GM23338 (cell line): ENCODE results near the gene EVL. TPM values are rescaled to one million over a fixed set of nuclear protein-coding genes. Genes with fewer than 3 reads are reported as not detected.
"Not testable (repeated sequence)": the region's sequence is repeated elsewhere in the genome, so short reads cannot be mapped to it uniquely, and the experiment has no call there.

Experiments
- ATAC-seq: fragments of 200-7000 bp; cut with Tn5 transposase; 3 replicates; pipeline ENCODE4 v1.9.1; 2020
- DNase-seq: peaks from one replicate; pipeline ENCODE4 v3.0.0-alpha.2; 2015; ENCODE audit warnings: low spot score
- H2AFZ ChIP-seq: fragments of 200-600 bp; sonication (generic); 2 replicates; pipeline ENCODE4 v1.8.0; 2016; ENCODE audit warnings: antibody characterized with exemption, mild to moderate bottlenecking, moderate library complexity
- H3F3A ChIP-seq: fragments of 200-600 bp; sonication (generic); replicated peaks from 2 replicates; pipeline ENCODE4 v1.8.0; 2017; ENCODE audit warnings: antibody characterized with exemption, mixed run types, low read depth
- H3K27ac ChIP-seq: fragments of 200-600 bp; sonication (generic); 2 replicates; pipeline ENCODE4 v1.6.1; 2016; ENCODE audit warnings: low read depth
- H3K27me3 ChIP-seq: fragments of 200-600 bp; sonication (generic); 2 replicates; pipeline ENCODE4 v1.8.0; 2016; ENCODE audit warnings: mild to moderate bottlenecking, mixed run types, moderate library complexity; ENCODE audit not compliant: insufficient read depth
- H3K36me3 ChIP-seq: fragments of 200-600 bp; sonication (generic); 2 replicates; pipeline ENCODE4 v1.8.0; 2016; ENCODE audit warnings: mild to moderate bottlenecking; ENCODE audit not compliant: insufficient read depth
- H3K4me1 ChIP-seq: fragments of 200-600 bp; sonication (generic); 2 replicates; pipeline ENCODE4 v1.8.0; 2016; ENCODE audit warnings: mild to moderate bottlenecking, moderate library complexity; ENCODE audit not compliant: insufficient read depth
- H3K4me2 ChIP-seq: fragments of 200-600 bp; sonication (generic); 2 replicates; pipeline ENCODE4 v1.7.1; 2017; ENCODE audit warnings: mixed run types
- H3K4me3 ChIP-seq: fragments of 200-600 bp; sonication (generic); 2 replicates; pipeline ENCODE4 v1.6.1; 2016; ENCODE audit warnings: mixed run types
- H3K79me2 ChIP-seq: fragments of 200-600 bp; sonication (generic); replicated peaks from 2 replicates; pipeline ENCODE4 v1.8.0; 2017; ENCODE audit warnings: mild to moderate bottlenecking; ENCODE audit not compliant: insufficient read depth
- H3K9me2 ChIP-seq: fragments of 200-600 bp; sonication (generic); 2 replicates; pipeline ENCODE4 v1.8.0; 2017; ENCODE audit not compliant: insufficient read depth
- H4K20me1 ChIP-seq: fragments of 200-600 bp; sonication (generic); replicated peaks from 2 replicates; pipeline ENCODE4 v1.8.0; 2017; ENCODE audit warnings: mild to moderate bottlenecking; ENCODE audit not compliant: insufficient read depth
- H3K27ac Mint-ChIP-seq: 2 replicates; pipeline ENCODE4 v1.8.0; 2020; ENCODE audit warnings: inconsistent platforms, mild to moderate bottlenecking, moderate library complexity, mixed read lengths
- H3K27me3 Mint-ChIP-seq: 3 replicates; pipeline ENCODE4 v1.8.0; 2022; ENCODE audit warnings: low read depth, mild to moderate bottlenecking, moderate library complexity, mixed read lengths, inconsistent platforms; ENCODE audit not compliant: insufficient read depth, poor library complexity
- H3K36me3 Mint-ChIP-seq: 3 replicates; pipeline ENCODE4 v1.8.0; 2021; ENCODE audit warnings: low read depth, mild to moderate bottlenecking, inconsistent platforms, moderate library complexity, mixed read lengths
- H3K4me1 Mint-ChIP-seq: 3 replicates; pipeline ENCODE4 v1.8.0; 2020; ENCODE audit warnings: mild to moderate bottlenecking, inconsistent platforms, mixed read lengths
- H3K4me3 Mint-ChIP-seq: 3 replicates; pipeline ENCODE4 v1.8.0; 2021; ENCODE audit warnings: moderate library complexity, mild to moderate bottlenecking, inconsistent platforms, mixed read lengths
- H3K9me3 Mint-ChIP-seq: 3 replicates; pipeline ENCODE4 v1.8.0; 2020; ENCODE audit warnings: moderate library complexity, mild to moderate bottlenecking, inconsistent platforms, mixed read lengths
- EZH2 ChIP-seq: fragments of 200-600 bp; sonication (generic); IDR thresholded peaks from one replicate; pipeline ENCODE4 v1.8.0; 2017; ENCODE audit warnings: antibody characterized with exemption, mild to moderate bottlenecking, low read depth; ENCODE audit not compliant: unreplicated experiment
- EZH2phosphoT487 ChIP-seq: fragments of 200-600 bp; sonication (generic); IDR thresholded peaks from one replicate; pipeline ENCODE4 v1.8.1; 2018; ENCODE audit warnings: antibody characterized with exemption; ENCODE audit not compliant: unreplicated experiment
- JUNB ChIP-seq: IDR thresholded peaks from one replicate; pipeline ENCODE4 v1.6.1; 2016; ENCODE audit warnings: antibody characterized with exemption; ENCODE audit not compliant: unreplicated experiment
- POLR2AphosphoS5 ChIP-seq: IDR thresholded peaks from 2 replicates; pipeline ENCODE4 v1.6.1; 2016; ENCODE audit warnings: antibody characterized with exemption, low read depth
- ZNF114 ChIP-seq: fragments of 250-450 bp; sonication (Bioruptor Pico); IDR thresholded peaks from 2 replicates; pipeline ENCODE4 v1.5.0; 2020; ENCODE audit warnings: mild to moderate bottlenecking, moderate library complexity
- polyA plus RNA-seq: library from polyadenylated mRNA; unstranded; fragments of >200 nt; fragmentation: Nextera tagmentation; extraction: Ambion mirVana; gene quantifications from 2 replicates; pipeline ENCODE4 v1.2.1, GENCODE V29; 2016
- total RNA-seq: library from RNA; depleted of rRNA; stranded (reverse); fragments of >200 nt; shearing (Covaris generic); gene quantifications from 2 replicates; pipeline ENCODE4 v1.2.3, GENCODE V29; 2014
- TF ChIP-seq, protein P1 (sequence below), 2 experiments: fragments of 200-600 bp in 1 of 2; sonication (generic) in 1 of 2; conservative IDR thresholded peaks; 2 replicates each; pipeline versions ENCODE4 v1.5.1 to v1.6.1; 2016 to 2017; ENCODE audit warnings: antibody characterized with exemption in 2 of 2, low read depth in 2 of 2, mild to moderate bottlenecking in 2 of 2, moderate library complexity in 1 of 2
- TF ChIP-seq, protein P2 (sequence below): IDR thresholded peaks from one replicate; pipeline ENCODE4 v1.6.1; 2018; ENCODE audit warnings: antibody characterized with exemption; ENCODE audit not compliant: unreplicated experiment
- TF ChIP-seq, protein P3 (sequence below): IDR thresholded peaks from 2 replicates; pipeline ENCODE4 v1.6.1; 2016; ENCODE audit warnings: antibody characterized with exemption

EVL gene
- total and polyA plus RNA-seq, 2 experiments from 2014 or later = 28.2 to 50.5 TPM

- TF ChIP-seq, protein P1, sequence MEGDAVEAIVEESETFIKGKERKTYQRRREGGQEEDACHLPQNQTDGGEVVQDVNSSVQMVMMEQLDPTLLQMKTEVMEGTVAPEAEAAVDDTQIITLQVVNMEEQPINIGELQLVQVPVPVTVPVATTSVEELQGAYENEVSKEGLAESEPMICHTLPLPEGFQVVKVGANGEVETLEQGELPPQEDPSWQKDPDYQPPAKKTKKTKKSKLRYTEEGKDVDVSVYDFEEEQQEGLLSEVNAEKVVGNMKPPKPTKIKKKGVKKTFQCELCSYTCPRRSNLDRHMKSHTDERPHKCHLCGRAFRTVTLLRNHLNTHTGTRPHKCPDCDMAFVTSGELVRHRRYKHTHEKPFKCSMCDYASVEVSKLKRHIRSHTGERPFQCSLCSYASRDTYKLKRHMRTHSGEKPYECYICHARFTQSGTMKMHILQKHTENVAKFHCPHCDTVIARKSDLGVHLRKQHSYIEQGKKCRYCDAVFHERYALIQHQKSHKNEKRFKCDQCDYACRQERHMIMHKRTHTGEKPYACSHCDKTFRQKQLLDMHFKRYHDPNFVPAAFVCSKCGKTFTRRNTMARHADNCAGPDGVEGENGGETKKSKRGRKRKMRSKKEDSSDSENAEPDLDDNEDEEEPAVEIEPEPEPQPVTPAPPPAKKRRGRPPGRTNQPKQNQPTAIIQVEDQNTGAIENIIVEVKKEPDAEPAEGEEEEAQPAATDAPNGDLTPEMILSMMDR (conservative IDR thresholded peaks at IDR 0.05; ENCODE audit: low read depth in 2 of 2) = no peak
- no peak for TF ChIP-seq ZNF114 (CRISPR knock-in tag)
- TF ChIP-seq EZH2phosphoT487 = no peak
- no peak for TF ChIP-seq EZH2
- TF ChIP-seq POLR2AphosphoS5 = no peak
- TF ChIP-seq, protein P2, sequence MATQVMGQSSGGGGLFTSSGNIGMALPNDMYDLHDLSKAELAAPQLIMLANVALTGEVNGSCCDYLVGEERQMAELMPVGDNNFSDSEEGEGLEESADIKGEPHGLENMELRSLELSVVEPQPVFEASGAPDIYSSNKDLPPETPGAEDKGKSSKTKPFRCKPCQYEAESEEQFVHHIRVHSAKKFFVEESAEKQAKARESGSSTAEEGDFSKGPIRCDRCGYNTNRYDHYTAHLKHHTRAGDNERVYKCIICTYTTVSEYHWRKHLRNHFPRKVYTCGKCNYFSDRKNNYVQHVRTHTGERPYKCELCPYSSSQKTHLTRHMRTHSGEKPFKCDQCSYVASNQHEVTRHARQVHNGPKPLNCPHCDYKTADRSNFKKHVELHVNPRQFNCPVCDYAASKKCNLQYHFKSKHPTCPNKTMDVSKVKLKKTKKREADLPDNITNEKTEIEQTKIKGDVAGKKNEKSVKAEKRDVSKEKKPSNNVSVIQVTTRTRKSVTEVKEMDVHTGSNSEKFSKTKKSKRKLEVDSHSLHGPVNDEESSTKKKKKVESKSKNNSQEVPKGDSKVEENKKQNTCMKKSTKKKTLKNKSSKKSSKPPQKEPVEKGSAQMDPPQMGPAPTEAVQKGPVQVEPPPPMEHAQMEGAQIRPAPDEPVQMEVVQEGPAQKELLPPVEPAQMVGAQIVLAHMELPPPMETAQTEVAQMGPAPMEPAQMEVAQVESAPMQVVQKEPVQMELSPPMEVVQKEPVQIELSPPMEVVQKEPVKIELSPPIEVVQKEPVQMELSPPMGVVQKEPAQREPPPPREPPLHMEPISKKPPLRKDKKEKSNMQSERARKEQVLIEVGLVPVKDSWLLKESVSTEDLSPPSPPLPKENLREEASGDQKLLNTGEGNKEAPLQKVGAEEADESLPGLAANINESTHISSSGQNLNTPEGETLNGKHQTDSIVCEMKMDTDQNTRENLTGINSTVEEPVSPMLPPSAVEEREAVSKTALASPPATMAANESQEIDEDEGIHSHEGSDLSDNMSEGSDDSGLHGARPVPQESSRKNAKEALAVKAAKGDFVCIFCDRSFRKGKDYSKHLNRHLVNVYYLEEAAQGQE = no peak
Measured at GRCh38 chr14:100028990-100029677, 36.1 kb upstream of the EVL start (continued).

DNA sequence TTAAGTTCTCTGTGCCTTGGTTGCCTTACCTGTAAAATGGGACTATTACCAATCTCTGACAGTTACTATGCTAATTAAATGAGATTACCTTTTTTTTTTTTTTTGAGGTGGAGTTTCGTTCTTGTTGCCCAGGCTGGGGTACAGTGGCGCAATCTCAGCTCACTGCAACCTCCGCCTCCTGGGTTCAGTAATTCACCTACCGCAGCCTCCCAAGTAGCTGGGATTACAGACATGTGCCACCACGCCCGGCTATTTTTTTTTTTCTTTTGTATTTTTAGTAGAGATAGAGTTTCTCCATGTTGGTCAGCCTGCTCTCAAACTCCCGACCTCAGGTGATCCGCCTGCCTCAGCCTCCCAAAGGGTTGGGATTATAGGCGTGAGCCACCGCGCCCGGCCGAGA is 35.2 kb upstream of the EVL start:
- not testable (repeated sequence) for ATAC-seq, H3K36me3 ChIP-seq, H3K79me2 ChIP-seq, H3K9me2 ChIP-seq, H3K4me1 ChIP-seq, H3K27me3 Mint-ChIP-seq, DNase-seq, H3K27me3 ChIP-seq, H3K4me2 ChIP-seq, H3F3A ChIP-seq, H3K4me3 ChIP-seq, H2AFZ ChIP-seq, H3K27ac Mint-ChIP-seq, H3K27ac ChIP-seq, H3K9me3 Mint-ChIP-seq, H3K36me3 Mint-ChIP-seq, H3K4me3 Mint-ChIP-seq
- peaks cover 11% of the 10 kb centered on the region for H3K4me1 Mint-ChIP-seq
- H4K20me1 ChIP-seq = peaks cover 27% of the 10 kb centered on the region

DNA sequence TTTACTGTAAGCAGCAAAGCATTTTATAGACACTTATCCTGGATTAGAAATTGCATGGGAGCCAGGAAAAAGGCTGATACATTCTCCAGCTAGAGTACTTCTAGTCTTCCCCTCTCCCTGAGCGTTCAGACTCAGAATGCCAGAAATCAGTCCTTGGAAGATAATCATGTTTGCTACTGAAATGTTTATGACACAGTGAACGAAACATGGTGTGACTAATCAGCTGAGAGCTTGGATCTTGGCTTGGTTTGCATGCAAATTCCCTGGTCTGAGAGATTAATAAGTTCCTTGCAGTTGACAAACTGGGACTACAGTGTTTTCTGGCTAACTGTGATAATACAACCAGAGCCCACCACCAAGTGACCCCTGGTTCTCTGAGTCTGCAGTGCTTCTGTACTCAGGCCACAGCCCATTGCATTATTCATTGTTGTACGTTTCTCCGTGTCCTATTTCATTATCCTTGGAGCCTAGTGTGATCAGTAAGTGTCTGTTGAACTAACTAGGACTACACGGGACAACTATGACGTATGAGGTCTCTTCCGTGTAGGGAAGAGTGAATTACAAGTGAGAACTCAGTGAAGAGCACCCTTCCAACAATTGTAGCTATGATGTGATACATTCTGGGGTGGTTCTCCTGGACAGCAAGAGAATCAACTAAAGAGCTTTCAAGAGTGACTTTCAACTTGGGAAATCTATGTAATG is 34.6 kb upstream of the EVL start:
- Mint-ChIP-seq H3K4me1 (peaks cover 7% of the 10 kb centered on the region; the same call in 2 of the 3 replicates), H3K27me3 (peaks cover 2% of the 10 kb centered on the region), H3K36me3 (no peaks in the 10 kb centered on the region), H3K9me3 (no peaks in the 10 kb centered on the region), H3K27ac (no peak overlapping the region), H3K4me3 (no peak overlapping the region)
- no peak for TF ChIP-seq JUNB
- TF ChIP-seq ZNF114 (CRISPR knock-in tag) = no peak
- TF ChIP-seq, protein P3, sequence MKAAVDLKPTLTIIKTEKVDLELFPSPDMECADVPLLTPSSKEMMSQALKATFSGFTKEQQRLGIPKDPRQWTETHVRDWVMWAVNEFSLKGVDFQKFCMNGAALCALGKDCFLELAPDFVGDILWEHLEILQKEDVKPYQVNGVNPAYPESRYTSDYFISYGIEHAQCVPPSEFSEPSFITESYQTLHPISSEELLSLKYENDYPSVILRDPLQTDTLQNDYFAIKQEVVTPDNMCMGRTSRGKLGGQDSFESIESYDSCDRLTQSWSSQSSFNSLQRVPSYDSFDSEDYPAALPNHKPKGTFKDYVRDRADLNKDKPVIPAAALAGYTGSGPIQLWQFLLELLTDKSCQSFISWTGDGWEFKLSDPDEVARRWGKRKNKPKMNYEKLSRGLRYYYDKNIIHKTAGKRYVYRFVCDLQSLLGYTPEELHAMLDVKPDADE = no peak
- Histone ChIP-seq H3K79me2 (no peaks in the 10 kb centered on the region), H3F3A (no peaks in the 10 kb centered on the region), H3K27ac (no peak overlapping the region), H3K4me1 (no peaks in the 10 kb centered on the region), H3K9me2 (no peaks in the 10 kb centered on the region), H3K4me3 (no peak overlapping the region), H2AFZ (no peak overlapping the region), H3K36me3 (no peaks in the 10 kb centered on the region), H3K27me3 (peaks cover 10% of the 10 kb centered on the region), H4K20me1 (peaks cover 27% of the 10 kb centered on the region), H3K4me2 (no peak overlapping the region)
- no peak for DNase-seq
- no peak for ATAC-seq
